Measurements from ENCODE around the gene UNKL.
"Not testable (repeated sequence)": the region's sequence is repeated elsewhere in the genome, so short reads cannot be mapped to it uniquely, and the experiment has no call there.

Gene UNKL

GRCh38 chr16:1338855-1339675, 75.4 kb downstream of the UNKL start:
- no peak for DNase-seq (ENCODE audit: low spot score)

DNA sequence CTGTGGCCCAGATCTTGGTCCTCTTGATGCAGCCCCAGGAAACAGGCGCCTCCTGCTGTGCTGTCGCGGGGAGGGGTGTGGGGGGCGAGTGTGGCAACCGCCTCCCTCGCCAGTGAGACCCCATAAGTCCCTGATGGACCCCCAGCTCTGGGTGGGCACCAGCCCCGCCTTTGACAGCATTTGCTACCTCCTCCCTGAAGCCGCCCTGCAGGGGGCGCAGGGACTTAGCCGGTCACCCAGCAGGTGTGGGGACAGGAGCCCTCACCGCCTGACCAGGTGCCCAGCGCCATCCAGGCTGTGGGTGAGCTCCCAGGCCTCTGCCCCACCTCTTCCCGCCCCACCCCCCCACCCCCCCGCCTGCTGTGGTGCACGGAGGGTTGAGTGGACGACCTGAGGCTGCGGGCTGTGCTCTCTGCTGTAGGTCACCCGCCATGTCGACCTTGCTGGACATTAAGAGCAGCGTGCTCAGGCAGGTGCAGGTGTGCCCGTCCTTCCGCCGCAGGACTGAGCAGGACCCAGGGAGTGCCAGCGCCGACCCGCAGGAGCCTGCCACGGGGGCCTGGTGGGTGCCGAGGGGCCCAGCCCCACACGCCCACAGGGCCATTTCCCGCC, 76.3 kb downstream of the UNKL start:
- DNase-seq (ENCODE audit: low spot score) = no peak

- no peak for DNase-seq (ENCODE audit: low spot score)
These were observed 77.0 kb downstream of the UNKL start for GRCh38 chr16:1337486-1337885.

DNA sequence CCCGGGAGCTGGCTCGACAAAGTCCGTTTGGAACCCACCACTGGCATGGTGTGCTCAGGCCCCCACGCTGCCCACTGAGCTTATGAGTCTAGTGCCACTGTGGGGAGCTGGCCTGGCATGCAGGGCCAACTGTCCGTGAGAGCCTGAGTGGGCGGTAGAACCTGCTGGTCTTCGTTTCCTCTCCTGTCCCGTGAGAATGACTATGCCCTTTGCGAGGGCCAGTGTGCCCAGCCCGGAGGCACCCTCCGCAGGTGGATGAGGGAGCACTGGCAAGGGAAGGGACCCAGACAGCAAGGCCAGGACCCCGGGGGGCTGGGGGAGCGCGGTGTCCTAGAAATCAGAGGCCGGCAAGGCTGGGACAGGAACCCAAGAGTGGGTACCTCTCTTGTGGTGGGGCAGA, 77.9 kb downstream of the UNKL start:
- no peak for DNase-seq (ENCODE audit: low spot score)

DNA sequence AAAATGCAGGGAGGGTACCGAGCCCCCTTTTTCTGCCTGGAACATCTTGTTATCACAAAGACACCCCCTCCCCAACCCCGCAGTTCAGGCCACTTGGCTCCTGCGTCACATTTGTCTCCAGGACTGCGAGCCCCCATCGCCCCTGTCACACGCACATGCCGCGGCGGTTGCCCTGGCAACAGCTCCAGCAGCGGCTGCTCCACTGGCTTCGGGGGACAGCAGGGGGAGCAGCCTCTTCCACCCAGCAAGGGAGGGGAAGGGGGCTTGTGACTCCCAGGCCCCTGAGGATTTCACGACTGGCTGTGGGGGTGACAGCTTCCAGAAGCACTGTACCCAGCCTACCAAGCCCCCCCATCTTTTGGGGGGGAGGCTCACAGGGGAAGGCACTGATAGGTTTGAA, 78.5 kb downstream of the UNKL start:
- DNase-seq (ENCODE audit: low spot score) = no peak

DNA sequence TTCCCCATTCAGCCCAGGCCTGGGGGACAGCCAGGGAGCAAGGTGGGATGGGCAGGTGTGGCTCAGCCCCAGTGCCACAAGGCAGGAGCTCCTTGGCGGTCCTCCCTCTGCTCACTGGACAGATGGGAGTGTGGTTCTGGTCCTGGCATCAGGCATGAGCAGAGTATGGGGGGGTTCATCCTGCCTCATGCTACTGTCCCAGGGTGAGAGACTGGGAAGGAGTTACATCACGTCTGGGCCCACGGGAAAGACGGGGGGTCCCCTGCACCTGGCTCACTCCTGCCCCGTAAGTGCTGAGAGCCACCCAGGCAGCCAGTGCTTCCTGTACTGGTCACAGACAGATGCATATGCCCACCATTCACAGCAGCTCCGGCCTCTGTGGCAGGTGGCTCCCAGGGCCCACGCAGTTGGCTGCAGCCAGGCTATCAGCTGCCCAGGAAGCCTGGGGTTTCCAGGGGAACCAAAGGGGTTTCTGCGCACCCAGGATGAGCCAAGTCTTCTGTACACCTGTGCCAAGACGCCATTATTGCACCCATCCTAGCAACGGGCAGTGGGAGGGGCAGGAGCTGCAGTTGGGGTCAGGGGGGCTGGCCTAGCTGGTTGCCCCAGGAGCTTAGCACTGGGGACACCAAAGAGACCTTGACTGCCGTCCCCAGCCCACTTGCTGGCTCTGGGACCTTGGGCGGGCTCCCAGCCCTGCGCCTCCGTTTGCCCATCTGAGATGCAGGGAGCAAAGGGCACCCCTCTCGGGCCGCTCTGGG, 79.1 kb downstream of the UNKL start:
- DNase-seq (ENCODE audit: low spot score) = no peak

- DNase-seq (ENCODE audit: low spot score) = no peak
These were observed 79.8 kb downstream of the UNKL start for GRCh38 chr16:1334739-1335138.

DNA sequence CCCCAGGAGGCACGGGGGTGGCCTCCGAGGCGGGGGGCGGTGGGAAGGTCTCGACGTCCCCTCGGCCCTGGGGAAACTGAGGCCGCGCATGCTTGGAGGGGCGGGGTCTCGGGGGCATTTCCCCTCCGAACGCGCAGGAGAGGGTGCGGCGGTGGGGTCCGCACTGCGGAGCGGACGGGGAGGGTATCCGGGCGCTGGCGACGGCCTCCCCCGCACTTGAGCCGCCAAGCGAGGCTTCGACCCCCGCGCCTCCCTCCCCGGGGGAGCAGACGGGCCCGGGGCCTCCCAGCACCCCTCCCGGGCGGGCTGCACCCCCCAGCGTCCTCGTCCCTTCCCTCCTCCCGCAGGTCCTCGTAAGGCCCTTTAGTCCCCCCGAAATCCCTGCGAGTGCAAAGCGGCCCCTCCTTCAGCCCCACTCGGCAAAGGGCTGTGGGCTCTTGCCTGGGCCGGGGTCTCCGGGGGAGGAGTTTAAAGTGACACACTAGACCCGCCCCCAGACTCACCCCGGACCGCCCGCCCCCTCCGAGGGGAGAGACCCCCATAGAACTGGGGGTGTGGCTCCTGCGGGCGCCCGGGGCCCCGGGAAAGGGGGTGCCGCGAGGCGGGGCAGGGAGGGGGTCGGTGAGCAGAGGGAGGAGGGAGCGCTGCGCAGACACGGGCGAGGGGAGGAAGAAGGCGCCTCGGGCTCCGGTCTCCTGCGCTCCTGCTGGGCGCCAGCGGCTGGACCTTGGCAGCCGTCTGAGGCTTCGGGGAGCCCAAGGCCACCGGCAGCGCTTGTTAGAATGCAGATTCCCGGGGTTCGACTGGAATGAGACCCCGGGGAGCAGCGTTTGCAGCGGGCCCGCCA, 80.4 kb downstream of the UNKL start:
- no peak for DNase-seq (ENCODE audit: low spot score)

- no peak for DNase-seq (ENCODE audit: low spot score)
These were observed 81.2 kb downstream of the UNKL start, which contains the start of gene BAIAP3 for GRCh38 chr16:1333149-1333812. Gene BAIAP3 (plus strand): TSS chr16:1333645. CDS start chr16:1338550, 4,905 bp downstream.

- no peak for DNase-seq (ENCODE audit: low spot score)
These were observed 81.8 kb downstream of the UNKL start for GRCh38 chr16:1332618-1333148.

DNA sequence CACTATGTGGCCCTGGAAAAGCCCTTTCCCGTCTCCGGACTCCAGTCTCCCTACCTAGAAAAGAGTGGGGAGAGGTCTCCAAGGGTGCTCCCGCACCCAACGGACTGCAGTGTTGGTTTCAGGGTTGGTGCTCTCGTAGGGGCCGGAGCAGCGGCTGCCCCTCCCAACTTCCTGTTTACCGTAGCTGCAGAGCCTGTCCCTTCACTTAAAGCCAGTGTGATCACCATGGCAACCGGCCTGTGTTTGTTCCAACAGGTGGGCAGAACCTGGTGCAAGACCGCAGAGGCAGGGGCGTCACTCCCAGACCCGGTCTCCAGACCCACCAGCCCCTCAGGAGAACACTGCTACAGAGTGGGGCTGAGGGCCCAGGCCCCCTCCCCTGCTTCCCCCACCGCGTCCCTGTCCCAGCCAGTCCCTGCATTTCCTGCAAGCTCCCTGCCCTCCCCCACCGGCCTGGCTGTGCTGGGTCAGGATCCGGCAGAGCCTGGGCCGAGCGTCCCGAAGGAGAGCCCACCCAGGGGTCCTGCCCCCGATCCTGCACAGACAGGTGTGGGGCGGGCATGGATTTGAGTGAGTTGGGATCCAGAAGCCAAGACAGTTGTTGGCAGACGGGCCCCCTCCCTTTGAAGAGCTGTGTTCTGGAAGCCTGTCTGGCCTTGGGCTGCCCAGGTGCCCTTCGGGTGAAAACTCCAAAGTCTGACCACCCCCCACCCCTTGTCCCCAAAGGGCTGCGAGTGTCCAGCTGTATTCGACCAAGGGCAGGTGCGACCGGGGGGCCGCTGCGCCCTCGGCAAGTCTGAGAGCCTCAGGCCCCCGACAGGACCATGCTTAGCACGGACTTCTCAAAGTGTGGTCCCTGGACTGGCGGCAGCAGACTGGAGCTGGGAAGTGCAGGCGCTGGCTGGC, 82.5 kb downstream of the UNKL start:
- peak; percentile 67 for DNase-seq (ENCODE audit: low spot score)

DNA sequence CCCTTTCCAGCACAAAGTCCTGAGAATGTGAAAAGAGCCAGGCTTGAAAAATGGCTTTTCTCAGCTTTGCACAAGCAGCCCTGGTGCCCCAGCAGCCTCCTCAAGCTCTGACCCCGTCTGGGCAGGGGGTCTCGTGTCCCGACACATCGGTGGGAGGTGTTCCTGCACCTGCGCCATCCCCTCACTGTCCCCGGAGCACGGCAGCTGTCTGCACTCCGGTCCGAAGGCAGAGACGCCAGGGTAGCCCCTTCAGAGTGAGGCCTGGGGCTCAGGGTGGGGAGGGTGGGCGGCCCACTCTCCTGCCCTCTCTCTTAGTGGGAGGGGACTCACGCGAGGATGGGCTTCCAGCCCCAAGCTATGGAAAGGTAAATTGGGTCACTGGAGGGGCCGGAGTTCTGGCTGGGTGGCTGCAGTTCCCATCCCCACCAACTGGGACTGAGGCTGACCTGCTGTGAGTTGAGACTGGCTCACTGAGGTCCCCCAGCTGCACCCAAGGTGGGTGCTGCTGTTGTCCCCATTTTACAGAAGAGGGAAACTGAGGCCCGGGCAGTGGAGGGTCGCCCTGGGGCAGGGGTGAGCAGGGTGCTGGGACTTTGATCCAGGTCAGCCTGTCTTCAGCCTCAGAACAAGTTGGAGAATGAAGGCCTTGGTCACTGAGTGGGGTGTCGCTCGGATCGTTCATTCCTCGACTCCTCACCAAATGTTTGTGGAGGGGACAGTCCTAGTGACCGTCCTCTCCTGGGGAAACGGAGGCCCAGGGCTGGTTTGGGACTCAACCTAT, 83.4 kb downstream of the UNKL start:
- no peak for DNase-seq (ENCODE audit: low spot score)

GRCh38 chr16:1330260-1330914, 84.1 kb downstream of the UNKL start:
- no peak for DNase-seq (ENCODE audit: low spot score)

- not testable (repeated sequence) for DNase-seq (ENCODE audit: low spot score)
These were observed 85.5 kb downstream of the UNKL start for GRCh38 chr16:1328961-1329360.

GRCh38 chr16:1328136-1328535, 86.4 kb downstream of the UNKL start:
- DNase-seq (ENCODE audit: low spot score) = not testable (repeated sequence)

- no peak for DNase-seq (ENCODE audit: low spot score)
These were observed 86.9 kb downstream of the UNKL start for GRCh38 chr16:1327619-1327947.

- no peak for DNase-seq (ENCODE audit: low spot score)
These were observed 87.4 kb downstream of the UNKL start for GRCh38 chr16:1326946-1327618.

GRCh38 chr16:1326391-1326790, 88.1 kb downstream of the UNKL start:
- no peak for DNase-seq (ENCODE audit: low spot score)
